Upper lobe of left lung (tissue), 4 donors: Measurements from ENCODE around the gene PSMB2.

ENCODE experiments used
- POLR2A ChIP-seq, 4 donors: fragments of 450-650 bp; IDR thresholded peaks; one replicate each; pipeline ENCODE4 v1.5.1; 2016 to 2017; ENCODE audit warnings: antibody characterized with exemption in 4 of 4, mild to moderate bottlenecking in 2 of 4
- POLR2AphosphoS5 ChIP-seq, 2 donors: sonication (generic); formaldehyde crosslinking; IDR thresholded peaks; one replicate each; pipeline ENCODE4 v1.5.1; 2017; ENCODE audit warnings: antibody characterized with exemption in 2 of 2
- TF ChIP-seq, protein P1 (sequence below), 6 experiments: fragments of 450-650 bp in 4 of 6; fragments of 200-600 bp in 2 of 6; sonication (generic) in 2 of 6; IDR thresholded peaks; one replicate each; pipeline ENCODE4 v1.5.1; 2016 to 2019; ENCODE audit warnings: antibody characterized with exemption in 6 of 6

DNA sequence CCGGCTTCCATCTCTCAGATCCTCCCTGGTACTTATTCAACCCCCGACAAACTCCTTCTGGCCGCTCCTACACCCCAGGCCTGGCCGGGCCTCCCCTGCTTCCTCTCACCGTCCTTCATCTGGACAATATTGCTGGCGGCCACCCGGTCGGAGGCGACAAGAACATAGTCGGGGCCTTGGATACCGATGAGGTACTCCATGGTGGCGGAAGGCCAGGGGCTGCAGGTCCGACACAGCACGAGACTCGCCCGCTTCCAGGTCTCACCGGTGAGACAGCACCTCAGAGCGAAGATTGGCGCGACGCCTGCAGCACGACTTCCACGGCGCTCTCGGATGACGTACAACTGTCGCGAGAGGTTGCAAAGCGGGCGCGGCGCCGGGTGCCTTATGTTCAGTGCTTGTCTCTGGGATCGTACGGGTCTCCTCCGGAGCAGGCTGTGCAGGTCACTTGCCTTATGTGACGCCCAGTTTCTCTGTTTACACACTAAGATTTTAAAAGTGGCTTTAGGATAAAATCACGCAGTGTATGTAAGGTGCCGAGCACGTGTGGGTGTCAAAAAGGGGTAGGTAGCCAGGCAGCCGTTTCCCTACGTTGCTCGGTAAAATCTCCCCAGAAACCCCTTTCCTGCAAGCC, at the start of gene PSMB2:
- TF ChIP-seq, protein P1, sequence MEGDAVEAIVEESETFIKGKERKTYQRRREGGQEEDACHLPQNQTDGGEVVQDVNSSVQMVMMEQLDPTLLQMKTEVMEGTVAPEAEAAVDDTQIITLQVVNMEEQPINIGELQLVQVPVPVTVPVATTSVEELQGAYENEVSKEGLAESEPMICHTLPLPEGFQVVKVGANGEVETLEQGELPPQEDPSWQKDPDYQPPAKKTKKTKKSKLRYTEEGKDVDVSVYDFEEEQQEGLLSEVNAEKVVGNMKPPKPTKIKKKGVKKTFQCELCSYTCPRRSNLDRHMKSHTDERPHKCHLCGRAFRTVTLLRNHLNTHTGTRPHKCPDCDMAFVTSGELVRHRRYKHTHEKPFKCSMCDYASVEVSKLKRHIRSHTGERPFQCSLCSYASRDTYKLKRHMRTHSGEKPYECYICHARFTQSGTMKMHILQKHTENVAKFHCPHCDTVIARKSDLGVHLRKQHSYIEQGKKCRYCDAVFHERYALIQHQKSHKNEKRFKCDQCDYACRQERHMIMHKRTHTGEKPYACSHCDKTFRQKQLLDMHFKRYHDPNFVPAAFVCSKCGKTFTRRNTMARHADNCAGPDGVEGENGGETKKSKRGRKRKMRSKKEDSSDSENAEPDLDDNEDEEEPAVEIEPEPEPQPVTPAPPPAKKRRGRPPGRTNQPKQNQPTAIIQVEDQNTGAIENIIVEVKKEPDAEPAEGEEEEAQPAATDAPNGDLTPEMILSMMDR (IDR thresholded peaks at IDR 0.05), result no peak
- TF ChIP-seq POLR2AphosphoS5 (IDR thresholded peaks at IDR 0.05), result peak; percentile 97 to 98
- TF ChIP-seq POLR2A (IDR thresholded peaks at IDR 0.05), result peak in 3 of 4 donors; percentile 63 to 85 (median 85)
